ENCODE measurements around the gene SMYD5. TPM values are rescaled to one million over a fixed set of nuclear protein-coding genes. Genes with fewer than 3 reads are reported as not detected.
A peak's percentile ranks its signal among the peaks of the same experiment; 100 is the strongest.
"Not testable (repeated sequence)": the region's sequence is repeated elsewhere in the genome, so short reads cannot be mapped to it uniquely, and the experiment has no call there.

Gene SMYD5
- total RNA-seq, 1 donor from 2014 or later, result 16.8 TPM

- ATAC-seq (no peak), DNase-seq (ENCODE audit: missing footprints) (no peak)
- intact Hi-C loops (cut with DNase I), result no loop called here
These were observed 41.1 kb downstream of the SMYD5 start for GRCh38 chr2:73255007-73255644.

GRCh38 chr2:73255907-73256617 lies 42.0 kb downstream of the SMYD5 start:
- ATAC-seq, result no peak
- DNase-seq (ENCODE audit: missing footprints), result no peak
- intact Hi-C loops (cut with DNase I), result no loop called here

- intact Hi-C loops (cut with DNase I), result no loop called here
- no peak for ATAC-seq
These were observed 42.5 kb downstream of the SMYD5 start for GRCh38 chr2:73256618-73256922.

GRCh38 chr2:73257021-73257420 lies 43.0 kb downstream of the SMYD5 start:
- intact Hi-C loops (cut with DNase I), result no loop called here
- ATAC-seq, result no peak
- no peak for DNase-seq (ENCODE audit: missing footprints)

More at GRCh38 chr2:73256618-73256922, 42.5 kb downstream of the SMYD5 start:
- no peak for DNase-seq (ENCODE audit: missing footprints)

GRCh38 chr2:73257425-73258125 lies 43.5 kb downstream of the SMYD5 start:
- ATAC-seq (no peak), DNase-seq (ENCODE audit: missing footprints) (peak; percentile 82)
- intact Hi-C loops (cut with DNase I), result no loop called here

GRCh38 chr2:73258186-73258912 lies 44.3 kb downstream of the SMYD5 start:
- intact Hi-C loops (cut with DNase I), result no loop called here
- ATAC-seq (no peak), DNase-seq (ENCODE audit: missing footprints) (no peak)

- intact Hi-C loops (cut with DNase I), result no loop called here
- ATAC-seq (no peak), DNase-seq (ENCODE audit: missing footprints) (no peak)
These were observed 44.8 kb downstream of the SMYD5 start for GRCh38 chr2:73258913-73259215.

GRCh38 chr2:73259276-73259675 lies 45.2 kb downstream of the SMYD5 start:
- intact Hi-C loops (cut with DNase I), result no loop called here
- ATAC-seq (no peak), DNase-seq (ENCODE audit: missing footprints) (no peak)

GRCh38 chr2:73259704-73260337 lies 45.8 kb downstream of the SMYD5 start:
- ATAC-seq (no peak), DNase-seq (ENCODE audit: missing footprints) (no peak)
- intact Hi-C loops (cut with DNase I), result no loop called here

- intact Hi-C loops (cut with DNase I), result no loop called here
- DNase-seq (ENCODE audit: missing footprints), result no peak
These were observed 46.4 kb downstream of the SMYD5 start for GRCh38 chr2:73260338-73260984.

GRCh38 chr2:73262108-73262651 lies 48.1 kb downstream of the SMYD5 start:
- intact Hi-C loops (cut with DNase I), result no loop called here
- ATAC-seq (no peak), DNase-seq (ENCODE audit: missing footprints) (no peak)

More at GRCh38 chr2:73260338-73260984, 46.4 kb downstream of the SMYD5 start:
- peak; percentile 44 for ATAC-seq

- ATAC-seq; DNase-seq (ENCODE audit: missing footprints); intact Hi-C loops (cut with DNase I): not testable (repeated sequence)
These were observed 48.8 kb downstream of the SMYD5 start for GRCh38 chr2:73262691-73263429.

GRCh38 chr2:73263540-73264331 lies 49.7 kb downstream of the SMYD5 start:
- intact Hi-C loops (cut with DNase I), result no loop called here
- DNase-seq (ENCODE audit: missing footprints) (no peak), ATAC-seq (no peak)

- ATAC-seq (no peak), DNase-seq (ENCODE audit: missing footprints) (no peak)
- intact Hi-C loops (cut with DNase I), result no loop called here
These were observed 50.2 kb downstream of the SMYD5 start for GRCh38 chr2:73264332-73264606.

GRCh38 chr2:73264783-73265182 lies 50.7 kb downstream of the SMYD5 start:
- intact Hi-C loops (cut with DNase I), result no loop called here
- ATAC-seq (no peak), DNase-seq (ENCODE audit: missing footprints) (no peak)

- DNase-seq (ENCODE audit: missing footprints) (no peak), ATAC-seq (no peak)
- intact Hi-C loops (cut with DNase I), result no loop called here
These were observed 51.4 kb downstream of the SMYD5 start for GRCh38 chr2:73265298-73266060.

Measured in Right ventricle myocardium inferior (tissue), 1 donor.